ENCODE measurements around the gene SHOX.

DNA sequence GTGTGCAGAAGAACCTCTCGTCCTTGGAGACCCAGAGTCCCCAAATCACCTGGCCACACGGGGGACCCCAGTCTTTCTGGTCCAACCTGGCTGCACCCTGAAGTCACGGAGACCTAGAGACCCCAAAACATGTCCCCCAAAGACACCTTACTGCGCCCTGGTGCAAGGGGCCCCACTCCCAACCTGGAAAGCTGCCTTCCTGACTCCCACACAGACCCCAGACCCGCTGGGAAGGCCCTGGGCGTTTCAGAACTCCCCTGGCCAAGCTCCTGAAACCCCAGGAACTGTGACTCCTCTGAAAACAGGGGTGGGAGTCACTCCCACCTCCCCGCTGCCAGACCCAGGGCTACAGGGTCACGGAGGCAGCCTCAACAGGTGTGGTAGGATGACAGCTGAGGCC lies 12.7 kb upstream of the SHOX start:
- TF ChIP-seq, protein P1, sequence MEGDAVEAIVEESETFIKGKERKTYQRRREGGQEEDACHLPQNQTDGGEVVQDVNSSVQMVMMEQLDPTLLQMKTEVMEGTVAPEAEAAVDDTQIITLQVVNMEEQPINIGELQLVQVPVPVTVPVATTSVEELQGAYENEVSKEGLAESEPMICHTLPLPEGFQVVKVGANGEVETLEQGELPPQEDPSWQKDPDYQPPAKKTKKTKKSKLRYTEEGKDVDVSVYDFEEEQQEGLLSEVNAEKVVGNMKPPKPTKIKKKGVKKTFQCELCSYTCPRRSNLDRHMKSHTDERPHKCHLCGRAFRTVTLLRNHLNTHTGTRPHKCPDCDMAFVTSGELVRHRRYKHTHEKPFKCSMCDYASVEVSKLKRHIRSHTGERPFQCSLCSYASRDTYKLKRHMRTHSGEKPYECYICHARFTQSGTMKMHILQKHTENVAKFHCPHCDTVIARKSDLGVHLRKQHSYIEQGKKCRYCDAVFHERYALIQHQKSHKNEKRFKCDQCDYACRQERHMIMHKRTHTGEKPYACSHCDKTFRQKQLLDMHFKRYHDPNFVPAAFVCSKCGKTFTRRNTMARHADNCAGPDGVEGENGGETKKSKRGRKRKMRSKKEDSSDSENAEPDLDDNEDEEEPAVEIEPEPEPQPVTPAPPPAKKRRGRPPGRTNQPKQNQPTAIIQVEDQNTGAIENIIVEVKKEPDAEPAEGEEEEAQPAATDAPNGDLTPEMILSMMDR (IDR thresholded peaks at IDR 0.05), result no peak
- no peak for TF ChIP-seq POLR2A (IDR thresholded peaks at IDR 0.05)
- TF ChIP-seq POLR2AphosphoS5 (IDR thresholded peaks at IDR 0.05), result no peak
- TF ChIP-seq EP300 (IDR thresholded peaks at IDR 0.05), result no peak

Measured in sigmoid colon (tissue), 4 donors.